Measurements from ENCODE around the gene NFKB1.

NFKB1 gene

DNA sequence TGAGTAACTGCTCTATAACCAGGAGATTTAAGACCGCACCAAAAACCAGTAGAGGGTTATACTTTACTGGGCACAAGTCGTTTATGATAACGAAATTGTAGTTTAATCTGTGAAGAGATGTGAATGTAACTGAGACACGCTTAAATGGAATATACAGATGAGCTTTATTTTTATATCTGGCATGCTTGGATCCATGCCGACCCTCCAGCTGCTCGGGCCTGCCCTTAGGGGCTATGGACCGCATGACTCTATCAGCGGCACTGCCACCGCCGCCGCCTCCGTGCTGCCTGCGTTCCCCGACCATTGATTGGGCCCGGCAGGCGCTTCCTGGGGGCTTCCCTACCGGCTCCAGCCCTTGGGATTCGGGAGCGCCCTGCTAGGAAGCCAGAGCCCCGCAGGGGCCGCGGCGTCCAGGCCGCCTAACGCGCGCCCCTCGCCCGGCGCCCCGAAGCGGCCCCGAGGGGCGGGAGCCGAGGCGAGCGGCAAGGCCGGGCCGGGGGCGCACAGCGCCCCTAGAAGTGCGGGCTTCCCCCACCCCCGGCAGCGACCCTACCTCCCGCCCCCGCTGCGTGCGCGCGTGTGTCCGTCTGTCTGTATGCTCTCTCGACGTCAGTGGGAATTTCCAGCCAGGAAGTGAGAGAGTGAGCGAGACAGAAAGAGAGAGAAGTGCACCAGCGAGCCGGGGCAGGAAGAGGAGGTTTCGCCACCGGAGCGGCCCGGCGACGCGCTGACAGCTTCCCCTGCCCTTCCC, at the start of gene NFKB1:
TSS of gene NFKB1 (plus strand) at position 664 of the 751 bp plus-strand sequence. CDS start 24,160 bp downstream, outside the sequence.
- Histone ChIP-seq H3K9me3 (no peaks in the 10 kb centered on the region), H3K4me3 (peak within 1 kb of the TSS; percentile 89 to 93), H3K27ac (peak within 1 kb of the TSS; percentile 95 to 99), H3K36me3 (no peaks in the 10 kb centered on the region), H3K27me3 (no peaks in the 10 kb centered on the region), H3K4me1 (peaks cover 0 to 40% (median 15%) of the 10 kb centered on the region in 4 donors)
- intact Hi-C loops (cut with DNase I; ENCODE audit: low total_unique reads) = no loop called here
- peak; percentile 79 to 80 for DNase-seq
- no peak for TF ChIP-seq CTCF (IDR thresholded peaks at IDR 0.05)

DNA sequence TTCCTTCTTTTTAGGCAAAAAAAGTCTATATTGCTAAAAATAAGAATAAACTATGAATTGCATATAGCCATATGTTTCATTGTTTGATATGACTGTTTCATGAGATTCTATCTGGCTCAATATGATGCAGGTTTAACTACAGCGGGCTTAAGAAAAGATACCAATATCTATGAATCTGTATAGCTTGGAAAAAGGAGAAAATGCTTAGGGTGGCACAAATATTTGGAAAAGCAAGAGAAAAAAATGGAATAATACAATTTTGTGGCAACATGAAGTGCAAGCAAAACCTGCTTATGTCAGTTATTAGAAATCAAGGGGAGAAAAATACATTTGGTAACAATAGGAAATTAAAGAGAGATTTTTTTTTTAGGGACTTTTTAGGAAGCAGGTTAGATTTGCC, 48.3 kb upstream of the NFKB1 start:
- no peaks in the 10 kb centered on the region for H3K27me3 ChIP-seq
- no peaks in the 10 kb centered on the region for H3K36me3 ChIP-seq
- no peak overlapping the region for H3K27ac ChIP-seq
- no peaks in the 10 kb centered on the region for H3K9me3 ChIP-seq
- intact Hi-C loops (cut with DNase I; ENCODE audit: low total_unique reads) = loop anchor here (10.0 kb wide), 2 partner anchors 162 to 552 kb away; no protein-coding TSS in a partner anchor
- DNase-seq = no peak
- H3K4me3 ChIP-seq = no peak overlapping the region
- TF ChIP-seq CTCF (IDR thresholded peaks at IDR 0.05) = no peak
- H3K4me1 ChIP-seq = no peaks in the 10 kb centered on the region

DNA sequence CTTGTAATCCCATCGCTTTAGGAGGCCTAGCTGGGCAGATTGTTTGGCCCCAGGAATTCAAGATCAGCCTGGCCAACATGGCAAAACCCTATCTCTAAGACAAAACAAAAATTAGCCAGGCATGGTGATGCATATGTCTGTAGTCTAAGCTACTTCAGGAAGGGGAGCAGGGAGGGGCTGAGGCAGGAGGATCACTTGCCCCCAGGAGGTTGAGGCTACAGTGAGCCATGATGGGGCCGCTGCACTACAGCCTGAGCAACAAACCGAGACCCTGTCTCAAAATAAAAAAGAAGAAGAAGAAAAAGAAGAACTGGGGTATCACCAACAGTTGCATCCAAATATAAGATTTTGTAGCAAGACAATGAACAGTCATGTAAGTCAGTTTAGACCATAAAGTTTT, 47.3 kb upstream of the NFKB1 start:
- intact Hi-C loops (cut with DNase I; ENCODE audit: low total_unique reads) = loop anchor here (10.0 kb wide), 2 partner anchors 161 to 551 kb away; no protein-coding TSS in a partner anchor
- TF ChIP-seq CTCF (IDR thresholded peaks at IDR 0.05) = no peak

DNA sequence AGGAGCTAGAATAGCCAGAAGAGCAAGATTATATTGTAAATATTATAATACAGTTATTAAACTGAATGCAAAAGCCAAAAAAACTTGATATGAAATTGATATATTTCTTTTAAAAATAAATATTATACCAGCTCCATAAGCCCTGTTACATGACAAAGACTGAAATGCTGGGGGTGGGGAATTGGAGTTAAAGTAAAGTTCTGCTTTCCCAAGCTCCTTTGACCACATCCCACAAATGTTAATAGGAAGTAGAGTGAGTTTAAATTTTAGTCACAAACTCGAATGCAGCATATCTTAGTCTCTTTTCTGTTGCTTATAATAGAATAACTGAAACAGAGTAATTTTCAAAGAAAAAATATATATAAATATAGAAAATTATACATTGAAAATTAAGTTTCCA, 46.9 kb upstream of the NFKB1 start:
- H3K4me3 ChIP-seq = no peak overlapping the region
- no peaks in the 10 kb centered on the region for H3K4me1 ChIP-seq
- no peaks in the 10 kb centered on the region for H3K36me3 ChIP-seq
- intact Hi-C loops (cut with DNase I; ENCODE audit: low total_unique reads) = loop anchor here (10.0 kb wide), 2 partner anchors 161 to 551 kb away; no protein-coding TSS in a partner anchor
- H3K27ac ChIP-seq = no peak overlapping the region
- no peaks in the 10 kb centered on the region for H3K27me3 ChIP-seq
- no peaks in the 10 kb centered on the region for H3K9me3 ChIP-seq
- TF ChIP-seq CTCF (IDR thresholded peaks at IDR 0.05) = no peak
- no peak for DNase-seq

More for the DNA sequence above, 47.3 kb upstream of the NFKB1 start:
- H3K36me3 ChIP-seq = no peaks in the 10 kb centered on the region
- H3K27me3 ChIP-seq = no peaks in the 10 kb centered on the region
- DNase-seq = no peak
- no peaks in the 10 kb centered on the region for H3K4me1 ChIP-seq
- H3K4me3 ChIP-seq = no peak overlapping the region
- no peaks in the 10 kb centered on the region for H3K9me3 ChIP-seq
- H3K27ac ChIP-seq = no peak overlapping the region

- Histone ChIP-seq H3K4me3 (no peak overlapping the region), H3K27ac (no peak overlapping the region), H3K4me1 (no peaks in the 10 kb centered on the region), H3K36me3 (no peaks in the 10 kb centered on the region), H3K9me3 (no peaks in the 10 kb centered on the region), H3K27me3 (no peaks in the 10 kb centered on the region)
- no peak for DNase-seq
- intact Hi-C loops (cut with DNase I; ENCODE audit: low total_unique reads) = loop anchor here (10.0 kb wide), 2 partner anchors 160 to 550 kb away; no protein-coding TSS in a partner anchor
- no peak for TF ChIP-seq CTCF (IDR thresholded peaks at IDR 0.05)
Measured at GRCh38 chr4:102454981-102455685, 46.0 kb upstream of the NFKB1 start.

Data from tibial artery (tissue), 4 donors.